HG02981 (cell line): ENCODE results near the gene MMP24OS.

ENCODE experiments used
- ATAC-seq: cut with Tn5 transposase; IDR thresholded peaks from one replicate; pipeline ENCODE4 v1.9.1; 2021; ENCODE audit warnings: mild to moderate bottlenecking, moderate library complexity; ENCODE audit not compliant: unreplicated experiment

MMP24OS gene

DNA sequence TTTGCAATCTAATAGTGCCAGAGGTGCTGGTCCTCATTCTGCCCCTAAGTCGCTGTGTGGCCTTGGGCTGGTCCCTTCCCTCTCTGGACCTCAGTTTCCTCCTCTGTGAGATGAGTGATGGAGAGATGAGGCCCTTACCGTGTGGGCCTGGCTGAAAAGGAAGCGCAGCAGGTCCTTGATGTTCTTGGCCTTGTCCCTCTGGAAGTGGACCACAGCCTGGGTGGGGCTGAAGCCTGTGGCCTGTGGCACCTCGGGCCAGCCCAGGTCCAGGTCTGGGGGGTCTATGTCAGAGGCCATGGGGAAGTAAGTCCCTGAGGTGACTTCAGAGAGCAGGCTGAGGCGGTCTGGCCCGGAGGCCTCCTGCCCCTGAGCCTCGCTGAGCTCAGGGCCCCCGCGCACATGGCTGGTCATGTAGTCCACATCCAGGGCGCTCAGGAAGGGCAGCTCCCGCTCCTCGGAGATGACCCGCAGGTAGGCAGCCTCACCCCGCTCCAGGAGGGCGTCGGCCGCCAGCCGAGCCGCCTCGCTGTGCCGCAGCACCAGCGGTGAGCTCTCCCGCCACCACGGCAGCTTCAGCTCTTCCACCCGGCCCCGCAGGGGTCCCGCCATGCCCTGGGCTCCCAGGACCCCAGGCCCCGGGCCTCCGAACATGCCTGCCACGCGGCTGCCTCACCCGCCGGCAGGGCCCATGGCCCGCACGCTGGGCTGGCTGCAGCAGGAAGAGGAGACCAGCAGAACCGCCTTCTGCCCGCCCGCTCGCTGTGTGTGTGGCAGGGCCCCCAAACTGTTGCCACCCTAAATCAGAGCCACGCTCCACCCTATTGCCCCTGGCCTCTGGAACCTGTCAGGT is 14.0 kb upstream of the MMP24OS start, which contains the start of gene FAM83C:
Gene FAM83C (minus strand): TSS at position 772 of the 850 bp plus-strand sequence. CDS start 121 bp downstream, at position 651.
- ATAC-seq: no peak

- no peak for ATAC-seq
Measured at GRCh38 chr20:35290887-35291417, 13.0 kb upstream of the MMP24OS start.

- ATAC-seq: no peak
Measured at GRCh38 chr20:35290186-35290886, 12.4 kb upstream of the MMP24OS start.

GRCh38 chr20:35288325-35289060 is 10.6 kb upstream of the MMP24OS start:
- ATAC-seq: no peak

DNA sequence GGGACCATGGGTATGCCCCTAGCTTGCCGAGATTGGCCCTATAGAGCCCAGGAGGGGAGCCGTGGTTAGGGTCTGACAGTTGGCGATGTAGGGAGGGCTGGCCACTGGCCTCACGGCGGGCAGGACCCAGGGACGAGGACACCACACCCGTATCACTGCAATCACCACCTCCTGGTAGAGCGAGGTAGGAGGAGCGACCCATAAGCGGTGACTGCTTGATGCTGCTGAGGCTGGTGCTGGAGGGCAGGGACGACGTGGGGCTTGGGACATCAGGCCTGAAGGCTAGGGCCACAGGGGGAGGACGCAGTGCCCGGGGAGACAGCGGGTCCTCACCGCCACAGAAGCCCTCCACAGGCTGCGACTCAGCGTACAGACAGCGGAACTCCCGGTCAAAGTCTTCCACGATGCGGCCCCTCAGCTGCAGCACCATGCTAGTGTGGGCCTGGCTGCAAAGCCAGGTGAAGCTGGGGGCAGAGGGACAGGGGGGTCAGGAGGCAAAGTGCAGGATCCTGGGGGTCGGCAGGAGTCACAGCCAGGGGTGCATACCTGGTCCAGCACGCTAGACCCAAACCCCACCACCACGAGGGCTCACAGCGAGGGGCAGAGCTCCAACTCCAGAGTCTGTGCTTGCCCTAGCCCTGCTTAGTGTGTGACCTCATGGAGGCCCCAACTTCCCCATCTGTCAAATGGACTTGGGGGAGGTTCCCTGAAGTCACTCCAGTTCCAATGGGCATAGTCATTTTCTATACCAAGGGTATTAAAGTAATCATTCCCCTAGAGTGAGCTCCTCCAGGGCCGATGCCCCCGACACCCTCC is 9.8 kb upstream of the MMP24OS start:
- ATAC-seq: no peak

- ATAC-seq: no peak
Measured at GRCh38 chr20:35286899-35287508, 9.1 kb upstream of the MMP24OS start.

DNA sequence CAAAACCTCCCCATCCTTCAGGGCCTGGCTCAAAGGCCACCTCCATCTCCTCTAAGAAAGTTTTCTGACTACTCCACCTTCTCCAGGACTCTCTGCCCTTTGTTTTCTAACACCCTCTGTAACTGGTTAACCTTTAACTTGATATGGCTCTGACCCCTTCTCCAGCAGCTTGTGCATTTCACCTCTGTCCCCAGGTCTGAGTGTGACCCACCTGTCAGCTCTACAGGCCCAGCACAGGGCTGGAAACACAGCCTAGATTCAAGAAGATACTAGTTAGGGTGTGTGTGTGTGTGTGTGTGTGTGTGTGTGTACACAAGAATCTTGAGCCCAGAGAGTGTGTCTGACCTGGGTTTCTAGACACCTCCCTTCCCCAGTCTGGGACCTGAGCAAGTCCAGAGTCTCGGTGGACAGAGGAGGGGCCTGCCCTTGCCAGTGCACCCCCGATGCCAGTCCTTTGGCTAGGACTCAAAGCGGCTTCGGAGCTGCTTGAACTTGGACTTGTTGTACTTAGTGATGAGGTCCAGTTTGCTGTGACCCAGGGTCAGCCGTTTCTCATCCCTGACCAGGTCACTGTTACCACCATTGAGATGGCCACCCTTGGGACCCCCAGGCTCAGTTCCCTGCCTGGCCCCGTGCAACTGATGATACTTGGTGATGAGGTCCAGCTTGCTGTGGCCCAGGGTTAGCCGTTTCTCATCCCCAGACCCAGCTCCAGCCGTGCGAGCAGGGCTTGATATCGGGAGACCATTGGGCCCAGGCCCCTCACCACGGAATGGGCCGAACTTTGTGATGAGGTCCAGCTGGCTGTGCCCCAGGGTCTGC is 8.4 kb upstream of the MMP24OS start:
- no peak for ATAC-seq

- no peak for ATAC-seq
Measured at GRCh38 chr20:35285806-35286076, 7.8 kb upstream of the MMP24OS start.

DNA sequence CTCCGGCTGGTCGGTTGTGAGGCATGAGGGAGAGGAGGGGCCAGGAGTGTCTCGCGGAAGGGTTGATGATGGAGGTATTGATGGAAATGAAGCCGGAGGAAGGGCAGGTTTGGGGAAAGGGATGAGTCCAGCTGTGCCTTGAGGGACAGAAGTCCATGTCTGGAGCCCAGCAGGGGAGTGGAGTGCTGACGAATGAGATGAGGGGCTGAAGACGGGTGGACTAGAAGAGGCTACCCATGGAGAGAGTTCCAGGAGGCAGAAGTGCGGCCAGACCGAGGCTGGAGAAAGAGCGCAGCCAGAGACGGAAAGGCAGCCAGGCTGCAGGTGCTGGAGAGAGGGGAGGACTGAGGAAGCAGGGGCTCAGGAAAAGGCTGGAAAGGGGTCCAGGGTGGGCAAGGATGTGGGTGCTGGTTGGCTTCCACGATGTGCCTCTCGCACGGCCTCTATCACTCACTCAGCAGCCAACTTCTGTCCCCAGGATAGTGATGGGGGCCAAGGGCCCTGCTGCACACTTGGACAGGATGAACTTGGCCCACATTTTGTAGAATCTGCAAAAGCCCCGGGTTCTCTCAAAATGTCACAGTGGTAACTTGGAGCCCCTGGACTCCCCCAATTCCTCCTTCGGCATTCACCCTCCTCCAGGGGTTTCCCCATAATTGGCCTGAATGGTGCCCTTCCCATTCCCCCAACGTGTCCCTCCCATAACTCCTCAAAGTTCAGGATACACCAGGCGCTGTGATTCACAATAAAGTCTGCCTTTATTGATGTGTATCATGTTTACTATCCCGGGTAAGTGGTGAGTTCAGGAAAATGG is 7.3 kb upstream of the MMP24OS start:
- no peak for ATAC-seq

GRCh38 chr20:35284267-35284991 is 6.5 kb upstream of the MMP24OS start, which contains the start of gene EIF6:
Gene EIF6 (minus strand): TSS chr20:35284772. CDS start chr20:35284487, 285 bp downstream.
- peak; percentile 80 for ATAC-seq

GRCh38 chr20:35283441-35284266 is 5.7 kb upstream of the MMP24OS start:
- ATAC-seq: no peak

GRCh38 chr20:35281506-35282101 is 3.7 kb upstream of the MMP24OS start:
- ATAC-seq: no peak

GRCh38 chr20:35280523-35280922 is 2.6 kb upstream of the MMP24OS start:
- no peak for ATAC-seq

- ATAC-seq: no peak
Measured at GRCh38 chr20:35279533-35280174, 1.7 kb upstream of the MMP24OS start.

DNA sequence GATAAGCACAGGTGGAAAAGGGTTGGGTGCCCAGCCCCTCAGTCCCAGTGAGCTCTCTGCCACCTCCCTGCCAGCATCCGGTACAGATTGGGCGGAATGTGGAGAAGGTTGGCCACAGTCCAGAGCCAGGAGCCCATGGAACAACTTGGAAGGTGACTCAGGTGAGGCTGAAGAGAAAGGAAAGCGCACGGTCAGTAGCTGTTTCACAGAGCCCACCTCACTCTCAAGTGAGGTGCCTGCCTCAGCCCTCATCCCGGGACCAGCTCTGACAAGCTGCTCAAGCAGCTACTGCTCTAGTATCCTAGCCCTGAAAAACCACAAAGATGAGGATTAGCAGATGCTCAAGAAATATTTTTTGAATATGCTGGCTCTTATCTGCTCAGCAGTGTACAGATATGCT is 1.1 kb upstream of the MMP24OS start:
- no peak for ATAC-seq

GRCh38 chr20:35277127-35277526 is 795 bp downstream of the MMP24OS start:
- no peak for ATAC-seq
